ENCODE data around the gene TBX18.

Gene TBX18

DNA sequence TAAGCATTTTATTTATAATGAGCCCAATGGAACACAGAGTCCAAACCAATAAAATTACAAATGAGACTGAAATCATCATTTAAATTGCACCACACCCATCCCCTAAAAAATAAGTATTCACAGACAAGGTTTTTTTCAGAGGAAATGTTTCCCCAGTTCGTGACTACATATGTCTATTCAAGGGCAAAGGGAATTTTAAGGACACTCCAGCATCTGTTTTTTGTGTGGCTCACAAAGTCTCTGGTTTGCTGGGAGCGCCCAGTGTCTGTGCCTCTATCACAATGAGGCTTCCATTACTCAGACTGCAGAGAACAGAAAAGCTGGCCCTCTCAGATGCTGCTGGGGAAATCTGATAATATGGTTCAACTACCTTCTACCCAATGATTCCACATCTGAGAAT lies 16.0 kb downstream of the TBX18 start:
- no peak for DNase-seq (ENCODE audit: low read depth, low spot score)

DNA sequence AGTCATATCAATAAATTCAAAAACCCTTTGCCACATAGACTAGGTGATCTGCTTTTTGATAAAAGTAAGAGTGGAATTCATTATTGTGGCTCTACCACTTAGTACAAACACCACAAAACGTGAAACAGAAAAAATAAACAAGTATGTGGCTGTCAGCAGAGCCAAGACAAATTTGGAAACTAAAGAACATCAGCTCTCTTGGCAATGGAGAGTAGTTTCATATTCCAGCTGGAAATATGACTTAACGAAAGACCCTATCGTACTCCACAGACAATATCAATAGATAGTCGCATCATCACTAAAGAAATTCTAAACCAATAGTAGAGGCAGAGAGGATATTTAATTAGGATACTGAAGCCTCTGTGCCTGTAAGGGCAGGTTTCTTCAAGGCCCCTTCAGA lies 20.8 kb downstream of the TBX18 start:
- no peak for DNase-seq (ENCODE audit: low read depth, low spot score)

DNA sequence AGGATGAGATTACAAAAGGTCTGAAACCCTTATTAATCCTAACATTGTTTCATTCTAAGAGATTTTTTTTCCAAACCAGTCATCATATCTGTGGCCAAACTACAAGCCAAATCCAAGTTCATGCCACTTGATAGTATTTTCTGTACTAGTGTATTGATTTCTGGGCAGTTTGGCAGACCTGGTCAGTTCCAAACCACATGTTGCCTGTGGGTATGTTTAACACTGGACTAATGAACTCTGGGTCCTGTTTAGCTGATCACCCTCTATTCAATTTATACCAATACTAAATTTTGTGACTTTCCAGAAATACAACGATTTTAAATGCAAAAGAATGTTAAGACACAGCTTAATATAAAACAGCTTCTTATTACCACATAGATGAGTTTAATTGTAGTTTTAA lies 24.0 kb downstream of the TBX18 start:
- no peak for DNase-seq (ENCODE audit: low read depth, low spot score)

GRCh38 chr6:84739866-84740208 lies 24.6 kb downstream of the TBX18 start:
- no peak for DNase-seq (ENCODE audit: low read depth, low spot score)

- no peak for DNase-seq (ENCODE audit: low read depth, low spot score)
Observed at GRCh38 chr6:84738996-84739865, 25.2 kb downstream of the TBX18 start.

GRCh38 chr6:84733889-84734288 lies 30.5 kb downstream of the TBX18 start:
- no peak for DNase-seq (ENCODE audit: low read depth, low spot score)

- DNase-seq (ENCODE audit: low read depth, low spot score): no peak
Observed at GRCh38 chr6:84731901-84732300, 32.5 kb downstream of the TBX18 start.

GRCh38 chr6:84731401-84731800 lies 33.0 kb downstream of the TBX18 start:
- no peak for DNase-seq (ENCODE audit: low read depth, low spot score)

- no peak for DNase-seq (ENCODE audit: low read depth, low spot score)
Observed at GRCh38 chr6:84728602-84729001, 35.8 kb downstream of the TBX18 start.

DNA sequence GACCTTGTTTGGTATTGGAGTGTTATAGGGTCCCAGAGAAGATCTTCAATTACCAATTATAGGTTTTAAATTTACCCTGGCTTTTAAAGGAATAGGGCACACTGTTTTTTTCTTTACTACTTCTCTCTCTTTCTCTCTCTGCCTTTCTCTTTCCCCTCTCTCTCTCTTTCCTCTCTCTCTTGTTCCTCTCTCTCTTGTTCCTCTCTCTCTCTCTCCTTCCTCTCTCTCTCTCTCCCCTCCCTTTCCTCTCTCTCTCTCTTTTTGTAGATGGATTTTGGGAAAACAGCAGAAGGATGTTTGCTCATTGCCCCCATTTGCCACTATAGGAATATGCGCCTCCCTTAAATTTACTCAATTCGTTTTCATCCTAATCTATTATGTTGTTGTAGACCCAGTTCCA lies 45.2 kb downstream of the TBX18 start:
- DNase-seq (ENCODE audit: low read depth, low spot score): no peak

DNA sequence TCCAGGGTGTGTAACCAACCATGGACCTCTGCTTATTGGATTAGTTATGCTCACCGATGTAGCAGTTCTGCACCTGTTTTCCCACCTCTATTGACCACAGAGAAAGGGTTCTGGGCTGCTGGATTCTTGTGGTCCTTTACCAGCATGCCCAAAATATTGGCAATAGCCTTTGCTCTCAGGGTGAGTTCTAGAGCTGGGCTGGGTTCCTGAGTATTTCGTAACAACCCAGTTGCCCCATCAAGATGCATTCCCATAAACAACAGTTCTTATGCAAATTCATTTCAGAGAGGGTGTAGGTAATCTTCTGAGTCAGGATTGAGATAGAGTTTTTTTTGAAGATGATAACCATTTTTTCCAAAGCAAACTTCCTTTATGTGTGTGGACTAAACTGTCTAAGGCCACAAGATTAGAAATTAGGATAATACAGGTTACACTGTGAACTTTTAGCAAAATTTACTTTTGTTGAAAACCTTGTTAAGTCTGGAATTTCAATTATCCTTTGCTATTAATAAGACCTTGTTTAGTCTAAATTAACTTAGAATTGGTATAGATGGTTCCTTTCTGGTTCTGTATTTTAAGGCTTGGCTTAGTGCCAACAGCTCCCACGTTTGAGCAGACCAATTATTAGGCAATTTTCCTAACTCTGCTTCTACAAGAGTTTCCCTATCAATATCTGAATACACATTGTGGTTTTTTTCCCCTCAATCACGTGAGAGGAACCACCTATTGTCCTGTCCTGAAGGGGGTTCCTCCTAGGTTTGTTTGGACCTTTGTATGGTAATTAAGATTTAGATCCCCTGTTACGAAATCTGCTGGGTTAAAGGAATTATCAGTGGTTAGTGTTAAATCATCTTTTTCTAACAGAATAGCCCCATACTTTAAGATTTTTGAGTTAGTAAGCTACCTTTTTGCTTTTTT lies 46.1 kb downstream of the TBX18 start:
- DNase-seq (ENCODE audit: low read depth, low spot score): no peak

DNA sequence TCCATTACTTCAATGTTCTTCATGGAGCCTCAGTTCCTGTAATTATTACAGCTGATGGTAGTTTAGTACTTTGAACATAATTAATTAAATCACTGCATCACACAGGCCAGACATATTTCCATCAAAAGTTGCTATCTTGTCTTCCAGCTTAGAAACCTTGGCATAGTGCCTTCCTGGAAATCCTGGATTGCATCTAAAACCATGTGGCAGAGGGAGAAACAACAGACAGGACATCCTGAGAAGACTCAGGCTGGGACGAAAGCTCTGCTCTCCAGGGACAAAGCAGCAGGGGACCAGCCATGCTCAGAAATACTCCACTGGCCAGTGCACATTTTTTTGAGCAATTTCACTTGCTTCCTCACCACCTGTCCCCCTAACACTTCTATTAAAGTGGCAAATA lies 55.3 kb downstream of the TBX18 start:
- no peak for DNase-seq (ENCODE audit: low read depth, low spot score)

GRCh38 chr6:84707171-84707570 lies 57.2 kb downstream of the TBX18 start:
- DNase-seq (ENCODE audit: low read depth, low spot score): no peak

DNA sequence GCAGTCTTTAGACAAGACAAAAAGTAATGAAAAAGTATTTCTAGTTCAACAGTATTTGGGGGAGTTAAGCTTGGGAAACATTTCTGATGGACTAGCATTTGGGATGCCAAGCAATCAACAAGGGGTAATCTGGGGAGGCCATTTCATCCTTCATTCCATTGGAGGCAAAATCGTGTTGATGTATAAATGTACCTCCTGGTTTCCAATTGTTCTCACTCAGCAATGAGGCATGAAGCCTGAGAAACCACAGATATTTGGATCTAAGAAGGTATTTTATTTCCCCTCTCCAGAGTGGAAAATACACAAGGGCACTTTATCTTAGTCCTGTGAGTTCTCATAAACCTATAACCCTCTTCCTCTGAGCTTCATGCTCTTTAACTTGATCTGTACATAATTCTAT lies 68.2 kb downstream of the TBX18 start:
- DNase-seq (ENCODE audit: low read depth, low spot score): no peak

DNA sequence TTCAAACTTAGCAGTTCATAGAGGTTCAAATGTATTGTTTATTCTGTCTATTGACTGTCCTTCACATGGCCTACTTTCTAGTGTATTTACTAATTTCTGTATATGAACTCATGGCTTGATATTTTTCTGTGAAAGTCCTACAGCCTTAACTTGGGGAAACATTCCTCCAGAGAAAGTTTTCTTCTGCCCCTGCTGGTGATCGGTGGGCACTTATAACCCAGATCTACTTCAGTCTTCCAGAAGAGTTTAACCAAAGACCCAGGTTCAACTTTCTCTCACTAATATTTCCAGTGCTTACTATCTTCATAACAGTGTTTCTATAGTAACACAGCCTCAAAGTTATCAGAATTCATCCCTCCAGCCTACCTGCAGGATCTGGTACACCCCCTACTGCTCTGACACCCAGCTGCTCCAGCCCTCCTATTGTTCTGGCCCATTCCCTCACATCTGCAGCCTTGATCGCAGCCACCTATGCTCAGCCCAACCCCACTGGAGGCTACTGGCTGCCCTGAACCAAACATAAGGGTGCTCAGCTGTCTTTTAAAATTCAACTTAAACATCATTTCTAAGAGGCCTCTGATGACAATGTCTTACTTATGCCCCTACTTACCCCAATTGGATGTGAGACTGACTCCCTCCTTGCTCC lies 72.3 kb downstream of the TBX18 start:
- no peak for DNase-seq (ENCODE audit: low read depth, low spot score)

- no peak for DNase-seq (ENCODE audit: low read depth, low spot score)
Observed at GRCh38 chr6:84688141-84688873, 76.1 kb downstream of the TBX18 start.

GRCh38 chr6:84687431-84687830 lies 77.0 kb downstream of the TBX18 start:
- DNase-seq (ENCODE audit: low read depth, low spot score): no peak

- DNase-seq (ENCODE audit: low read depth, low spot score): no peak
Observed at GRCh38 chr6:84685983-84686584, 78.3 kb downstream of the TBX18 start.

GRCh38 chr6:84681693-84682326 lies 82.6 kb downstream of the TBX18 start:
- DNase-seq (ENCODE audit: low read depth, low spot score): no peak

- no peak for DNase-seq (ENCODE audit: low read depth, low spot score)
Observed at GRCh38 chr6:84675651-84676050, 88.7 kb downstream of the TBX18 start.

GRCh38 chr6:84674395-84674794 lies 90.0 kb downstream of the TBX18 start:
- no peak for DNase-seq (ENCODE audit: low read depth, low spot score)

All from activated CD4-positive, CD25-positive, alpha-beta regulatory T cell treated with anti-CD3 and anti-CD28 coated beads, Interleukin-2, amount 50 U/mL, for 16 hours (primary cell).